OCI-LY7 (cell line): ENCODE data around the gene KLHL3. TPM values are rescaled to one million over a fixed set of nuclear protein-coding genes. Genes with fewer than 3 reads are reported as not detected.

ENCODE experiments used
- BruUV-seq: library from RNA; stranded (reverse); fragments of 400-500 nt; replicated peaks from 2 replicates; lab custom pipeline; 2021; lab: Mats Ljungman, UMichigan
- CTCF ChIA-PET: fragments of 300-600 bp; sonication (Branson Sonifier 250); formaldehyde crosslinking; loops from one replicate; lab custom pipeline; 2022; ENCODE audit warnings: antibody characterized with exemption; ENCODE audit not compliant: unreplicated experiment; lab: Charles Lee
- POLR2A ChIA-PET: fragments of 300-600 bp; sonication (Branson Sonifier 250); formaldehyde crosslinking; loops from one replicate; lab custom pipeline; 2022; ENCODE audit warnings: antibody characterized with exemption; lab: Charles Lee
- DNase-seq: peaks from one replicate; pipeline ENCODE4 v3.0.0-alpha.2; 2015; ENCODE audit warnings: low spot score
- H2AFZ ChIP-seq: fragments of 200-600 bp; sonication (generic), shearing (Covaris generic); 2 replicates; pipeline ENCODE4 v1.6.1; 2014; ENCODE audit warnings: mild to moderate bottlenecking, antibody characterized with exemption, low read length, moderate library complexity
- H3K27ac ChIP-seq: fragments of 200-600 bp; sonication (generic); 2 replicates; pipeline ENCODE4 v1.5.1; 2014; ENCODE audit warnings: mixed run types, low read depth, mild to moderate bottlenecking, moderate library complexity, low read length, inconsistent platforms; ENCODE audit not compliant: poor library complexity, severe bottlenecking
- H3K36me3 ChIP-seq: fragments of 200-600 bp; sonication (generic); 2 replicates; pipeline ENCODE4 v1.6.1; 2014; ENCODE audit warnings: mild to moderate bottlenecking, antibody characterized with exemption, low read length, moderate library complexity, mixed read lengths; ENCODE audit not compliant: insufficient read depth
- H3K4me1 ChIP-seq: fragments of 200-600 bp; sonication (generic); 2 replicates; pipeline ENCODE4 v1.5.1; 2014; ENCODE audit warnings: mild to moderate bottlenecking, low read length; ENCODE audit not compliant: insufficient read depth, poor library complexity, severe bottlenecking
- H3K4me2 ChIP-seq: fragments of 200-600 bp; sonication (generic); 2 replicates; pipeline ENCODE4 v1.6.1; 2014; ENCODE audit warnings: mild to moderate bottlenecking, low read length
- H3K4me3 ChIP-seq: fragments of 200-600 bp; sonication (generic); 2 replicates; pipeline ENCODE4 v1.5.1; 2014; ENCODE audit warnings: mild to moderate bottlenecking, low read depth, low read length; ENCODE audit not compliant: poor library complexity, severe bottlenecking
- H3K79me2 ChIP-seq: fragments of 200-600 bp; sonication (generic); 2 replicates; pipeline ENCODE4 v1.6.1; 2016; ENCODE audit warnings: low read depth, mild to moderate bottlenecking, low read length, moderate library complexity, mixed read lengths; ENCODE audit not compliant: insufficient read depth
- H3K9me2 ChIP-seq: fragments of 200-600 bp; sonication (generic); 2 replicates; pipeline ENCODE4 v1.6.1; 2016; ENCODE audit warnings: mild to moderate bottlenecking, low read length, mixed read lengths; ENCODE audit not compliant: insufficient read depth
- H3K9me3 ChIP-seq: fragments of 200-600 bp; sonication (generic); 2 replicates; pipeline ENCODE4 v1.6.1; 2014; ENCODE audit warnings: mild to moderate bottlenecking, mixed run types, low read length, mixed read lengths
- H4K20me1 ChIP-seq: fragments of 200-600 bp; sonication (generic); 2 replicates; pipeline ENCODE4 v1.6.1; 2014; ENCODE audit warnings: mild to moderate bottlenecking, antibody characterized with exemption, low read length, moderate library complexity, mixed read lengths; ENCODE audit not compliant: insufficient read depth
- EZH2phosphoT487 ChIP-seq: fragments of 200-600 bp; sonication (generic); IDR thresholded peaks from 2 replicates; pipeline ENCODE4 v1.6.1; 2018; ENCODE audit warnings: low read depth, borderline replicate concordance, mild to moderate bottlenecking, mixed run types, antibody characterized with exemption, low read length, moderate library complexity, mixed read lengths
- intact Hi-C: fragments of 100-400 bp; cut with micrococcal nuclease; formaldehyde crosslinking; loops from one replicate; pipeline ENCODE4 v1.10.0; 2022; ENCODE audit not compliant: unreplicated experiment
- total RNA-seq, 2 experiments: library from RNA; depleted of rRNA in 1 of 2; stranded (reverse); fragments of >200 nt in 1 of 2; shearing (Covaris generic) in 1 of 2; gene quantifications; 2 replicates each; pipeline ENCODE4 v1.2.3, GENCODE V29; 2014 to 2022
- TF ChIP-seq, protein P1 (sequence below): fragments of 200-600 bp; sonication (generic); conservative IDR thresholded peaks from 2 replicates; pipeline ENCODE4 v1.5.1; 2014; ENCODE audit warnings: mild to moderate bottlenecking, antibody characterized with exemption, low read length, moderate library complexity, mixed read lengths

KLHL3 gene
- total RNA-seq, 2 experiments from 2014 or later: 0.28 to 6.2 TPM

DNA sequence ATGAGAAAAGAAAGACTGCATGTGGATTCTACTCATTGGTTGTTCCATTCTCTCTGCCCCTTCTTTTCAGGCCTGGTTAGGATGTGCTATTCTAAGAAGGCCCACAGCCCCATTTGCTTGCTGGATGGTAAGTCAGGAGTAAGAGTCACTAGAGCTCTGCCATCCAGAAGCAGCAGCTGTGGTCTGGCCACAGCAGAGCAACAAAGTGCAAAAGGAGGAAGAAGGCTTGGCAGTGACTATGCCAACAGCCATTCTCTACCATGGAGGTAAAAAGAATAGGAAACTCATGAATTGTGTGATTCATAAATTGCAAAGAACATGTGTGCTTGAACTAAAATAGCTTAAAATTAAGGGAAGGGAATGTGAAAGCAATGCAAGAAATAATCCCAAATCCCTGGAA is 20.9 kb downstream of the KLHL3 start:
- Histone ChIP-seq H2AFZ (no peak overlapping the region), H3K4me1 (no peaks in the 10 kb centered on the region), H3K9me3 (no peaks in the 10 kb centered on the region), H3K27ac (no peak overlapping the region), H3K79me2 (no peaks in the 10 kb centered on the region), H3K9me2 (no peaks in the 10 kb centered on the region), H3K36me3 (no peaks in the 10 kb centered on the region), H4K20me1 (no peaks in the 10 kb centered on the region), H3K4me3 (no peak overlapping the region), H3K4me2 (no peak overlapping the region)
- TF ChIP-seq, protein P1, sequence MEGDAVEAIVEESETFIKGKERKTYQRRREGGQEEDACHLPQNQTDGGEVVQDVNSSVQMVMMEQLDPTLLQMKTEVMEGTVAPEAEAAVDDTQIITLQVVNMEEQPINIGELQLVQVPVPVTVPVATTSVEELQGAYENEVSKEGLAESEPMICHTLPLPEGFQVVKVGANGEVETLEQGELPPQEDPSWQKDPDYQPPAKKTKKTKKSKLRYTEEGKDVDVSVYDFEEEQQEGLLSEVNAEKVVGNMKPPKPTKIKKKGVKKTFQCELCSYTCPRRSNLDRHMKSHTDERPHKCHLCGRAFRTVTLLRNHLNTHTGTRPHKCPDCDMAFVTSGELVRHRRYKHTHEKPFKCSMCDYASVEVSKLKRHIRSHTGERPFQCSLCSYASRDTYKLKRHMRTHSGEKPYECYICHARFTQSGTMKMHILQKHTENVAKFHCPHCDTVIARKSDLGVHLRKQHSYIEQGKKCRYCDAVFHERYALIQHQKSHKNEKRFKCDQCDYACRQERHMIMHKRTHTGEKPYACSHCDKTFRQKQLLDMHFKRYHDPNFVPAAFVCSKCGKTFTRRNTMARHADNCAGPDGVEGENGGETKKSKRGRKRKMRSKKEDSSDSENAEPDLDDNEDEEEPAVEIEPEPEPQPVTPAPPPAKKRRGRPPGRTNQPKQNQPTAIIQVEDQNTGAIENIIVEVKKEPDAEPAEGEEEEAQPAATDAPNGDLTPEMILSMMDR: no peak
- TF ChIP-seq EZH2phosphoT487: no peak
- ChIA-PET CTCF (no interaction called here), POLR2A (interaction anchor here (0.6 kb wide), 1 partner anchor 28 kb away, joined by 3 read pairs; no protein-coding TSS in a partner anchor)
- intact Hi-C loops: no loop called here
- BruUV-seq: no TSS peak
- no peak for DNase-seq

DNA sequence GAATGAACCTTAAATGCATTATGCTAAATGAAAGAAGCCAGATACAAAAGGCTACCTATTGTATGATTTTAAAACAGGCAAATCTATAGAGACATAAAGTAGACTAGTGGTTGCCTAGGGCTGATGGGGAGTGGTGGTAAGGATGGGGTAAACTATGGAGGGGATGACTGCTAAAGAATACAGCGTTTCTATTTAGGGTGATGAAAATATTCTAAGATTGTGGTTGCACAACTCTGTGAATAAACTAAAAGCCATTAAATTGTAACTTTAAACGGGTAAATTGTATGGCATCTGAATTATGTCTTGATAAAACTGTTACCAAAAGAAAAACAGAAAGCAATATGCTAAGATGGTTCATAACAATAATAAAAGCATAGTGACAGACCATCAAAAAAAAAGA is 21.4 kb downstream of the KLHL3 start:
- BruUV-seq: no TSS peak
- Histone ChIP-seq H3K27ac (no peak overlapping the region), H3K79me2 (no peaks in the 10 kb centered on the region), H3K36me3 (no peaks in the 10 kb centered on the region), H3K9me2 (no peaks in the 10 kb centered on the region), H4K20me1 (no peaks in the 10 kb centered on the region), H3K4me2 (no peak overlapping the region), H3K4me3 (no peak overlapping the region), H3K9me3 (no peaks in the 10 kb centered on the region), H2AFZ (no peak overlapping the region), H3K4me1 (no peaks in the 10 kb centered on the region)
- TF ChIP-seq, protein P1: no peak
- TF ChIP-seq EZH2phosphoT487: no peak
- DNase-seq: no peak
- intact Hi-C loops: no loop called here
- CTCF ChIA-PET: no interaction called here
- POLR2A ChIA-PET: interaction anchor here (0.6 kb wide), 1 partner anchor 28 kb away, joined by 3 read pairs; no protein-coding TSS in a partner anchor

GRCh38 chr5:137712139-137712667 is 23.7 kb downstream of the KLHL3 start:
- BruUV-seq: no TSS peak
- no peak for TF ChIP-seq EZH2phosphoT487
- TF ChIP-seq, protein P1: no peak
- H2AFZ ChIP-seq: no peak overlapping the region
- no peaks in the 10 kb centered on the region for H4K20me1 ChIP-seq
- CTCF ChIA-PET: no interaction called here
- DNase-seq: no peak
- no peak overlapping the region for H3K4me3 ChIP-seq
- intact Hi-C loops: no loop called here
- H3K27ac ChIP-seq: no peak overlapping the region
- no peaks in the 10 kb centered on the region for H3K4me1 ChIP-seq
- no peaks in the 10 kb centered on the region for H3K36me3 ChIP-seq
- H3K9me2 ChIP-seq: no peaks in the 10 kb centered on the region
- POLR2A ChIA-PET: interaction anchor here (0.7 kb wide), 2 partner anchors 133 to 508 kb away, joined by 3 to 4 read pairs; no protein-coding TSS in a partner anchor
- no peak overlapping the region for H3K4me2 ChIP-seq
- no peaks in the 10 kb centered on the region for H3K9me3 ChIP-seq
- no peaks in the 10 kb centered on the region for H3K79me2 ChIP-seq
